Measurements from ENCODE around the gene GLT8D1. TPM values are rescaled to one million over a fixed set of nuclear protein-coding genes. Genes with fewer than 3 reads are reported as not detected.

The GLT8D1 gene
- total RNA-seq, 4 donors from 2014 or later = 27.4 to 41.9 (median 35.9) TPM

DNA sequence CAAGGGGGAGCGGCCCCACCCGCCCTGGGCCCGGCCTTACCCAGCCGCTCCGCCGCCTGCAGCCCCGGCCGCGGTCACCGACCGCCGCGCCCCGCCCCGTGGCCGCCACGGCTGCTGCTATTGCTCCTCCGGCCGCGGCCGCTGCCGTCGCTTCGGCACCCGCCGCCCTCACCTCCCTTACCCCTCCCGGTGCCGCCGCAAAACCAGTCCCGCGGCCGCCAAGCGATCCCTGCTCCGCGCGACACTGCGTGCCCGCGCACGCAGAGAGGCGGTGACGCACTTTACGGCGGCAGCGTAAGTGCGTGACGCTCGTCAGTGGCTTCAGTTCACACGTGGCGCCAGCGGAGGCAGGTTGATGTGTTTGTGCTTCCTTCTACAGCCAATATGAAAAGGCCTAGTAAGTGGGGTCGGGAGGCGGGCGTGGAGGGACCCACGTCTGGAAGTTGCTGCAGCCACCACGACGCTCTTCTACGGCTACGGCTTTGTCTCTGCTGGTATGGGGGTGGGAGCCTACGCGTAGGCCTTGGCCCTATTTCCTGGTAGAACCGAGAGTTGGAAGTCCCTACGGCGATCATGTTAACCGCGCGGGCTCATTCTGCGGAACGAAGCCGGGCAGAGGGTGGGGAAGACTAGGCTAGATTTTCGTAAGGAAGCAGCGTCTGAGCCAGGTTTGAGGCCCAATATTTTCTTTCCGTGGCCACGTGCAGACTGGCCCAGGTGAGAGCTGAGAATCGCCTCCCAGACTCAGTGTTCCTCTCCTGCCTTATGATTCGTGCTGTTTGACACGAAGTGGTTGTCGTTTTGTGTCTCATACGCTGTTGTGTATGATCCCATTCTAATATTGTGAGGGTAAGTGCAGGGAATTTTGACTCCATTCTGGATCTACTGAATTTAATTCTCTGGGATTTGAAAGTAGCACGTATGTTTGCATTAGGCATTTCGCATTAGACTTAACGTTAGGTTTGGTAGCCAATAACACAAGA, 19.6 kb downstream of the GLT8D1 start, which contains the start of the genes GNL3 and PBRM1:
Gene GNL3 (plus strand): TSS at position 324 of the 983 bp plus-strand sequence. CDS start 61 bp downstream, at position 385.
Gene PBRM1 (minus strand): TSS at position 205 of the 983 bp plus-strand sequence.
- intact Hi-C loops (cut with DNase I; ENCODE audit: low total_unique reads) = loop anchor here (2.0 to 10.0 kb wide), 2 partner anchors 51 to 231 kb away; partner anchors contain the start of genes NISCH and TNNC1
- peak; percentile 91 to 98 for DNase-seq (ENCODE audit: low spot score in 2 of 2)
- WGBS, 2 donors = 0 to 1% methylated on average over 48 to 76 of the region's 82 CpGs
- TF ChIP-seq, protein P1, sequence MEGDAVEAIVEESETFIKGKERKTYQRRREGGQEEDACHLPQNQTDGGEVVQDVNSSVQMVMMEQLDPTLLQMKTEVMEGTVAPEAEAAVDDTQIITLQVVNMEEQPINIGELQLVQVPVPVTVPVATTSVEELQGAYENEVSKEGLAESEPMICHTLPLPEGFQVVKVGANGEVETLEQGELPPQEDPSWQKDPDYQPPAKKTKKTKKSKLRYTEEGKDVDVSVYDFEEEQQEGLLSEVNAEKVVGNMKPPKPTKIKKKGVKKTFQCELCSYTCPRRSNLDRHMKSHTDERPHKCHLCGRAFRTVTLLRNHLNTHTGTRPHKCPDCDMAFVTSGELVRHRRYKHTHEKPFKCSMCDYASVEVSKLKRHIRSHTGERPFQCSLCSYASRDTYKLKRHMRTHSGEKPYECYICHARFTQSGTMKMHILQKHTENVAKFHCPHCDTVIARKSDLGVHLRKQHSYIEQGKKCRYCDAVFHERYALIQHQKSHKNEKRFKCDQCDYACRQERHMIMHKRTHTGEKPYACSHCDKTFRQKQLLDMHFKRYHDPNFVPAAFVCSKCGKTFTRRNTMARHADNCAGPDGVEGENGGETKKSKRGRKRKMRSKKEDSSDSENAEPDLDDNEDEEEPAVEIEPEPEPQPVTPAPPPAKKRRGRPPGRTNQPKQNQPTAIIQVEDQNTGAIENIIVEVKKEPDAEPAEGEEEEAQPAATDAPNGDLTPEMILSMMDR (IDR thresholded peaks at IDR 0.05) = no peak
- no peak for TF ChIP-seq POLR2A (IDR thresholded peaks at IDR 0.05)
- H3K4me3 ChIP-seq (ENCODE audit: low read depth, poor library complexity, severe bottlenecking) = peak within 1 kb of the TSS; percentile 67

DNA sequence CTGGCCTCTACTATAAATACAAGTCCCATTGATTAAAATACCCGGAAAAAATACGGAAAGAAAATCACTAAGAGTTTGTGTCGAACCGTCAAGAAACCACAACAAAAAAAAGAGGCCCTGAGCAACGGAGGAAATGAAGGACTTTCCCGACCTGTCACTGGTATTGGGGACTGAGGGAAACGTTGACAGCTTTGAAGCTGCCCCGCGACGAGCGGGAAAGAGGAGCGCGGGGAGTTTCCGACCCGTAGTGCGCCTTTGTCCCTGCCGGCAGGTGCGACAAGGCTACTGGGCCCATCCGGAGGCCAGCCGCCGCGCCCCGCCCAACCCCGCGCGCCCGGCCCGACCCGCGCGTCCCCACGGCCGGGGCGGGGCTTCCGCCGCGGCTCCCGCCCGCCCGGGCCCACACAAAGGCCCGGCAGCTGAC, 20.3 kb downstream of the GLT8D1 start:
- TF ChIP-seq, protein P1 (IDR thresholded peaks at IDR 0.05) = no peak
- no peak for TF ChIP-seq POLR2A (IDR thresholded peaks at IDR 0.05)
- H3K4me3 ChIP-seq (ENCODE audit: low read depth, poor library complexity, severe bottlenecking) = peak overlapping the region; percentile 67
- DNase-seq (ENCODE audit: low spot score in 2 of 2) = peak; percentile 53 to 93
- 0 to 1% methylated on average over 18 to 23 of the region's 41 CpGs for WGBS, 2 donors
- intact Hi-C loops (cut with DNase I; ENCODE audit: low total_unique reads) = loop anchor here (2.0 to 10.0 kb wide), 2 partner anchors 50 to 230 kb away; partner anchors contain the start of genes NISCH and TNNC1

DNA sequence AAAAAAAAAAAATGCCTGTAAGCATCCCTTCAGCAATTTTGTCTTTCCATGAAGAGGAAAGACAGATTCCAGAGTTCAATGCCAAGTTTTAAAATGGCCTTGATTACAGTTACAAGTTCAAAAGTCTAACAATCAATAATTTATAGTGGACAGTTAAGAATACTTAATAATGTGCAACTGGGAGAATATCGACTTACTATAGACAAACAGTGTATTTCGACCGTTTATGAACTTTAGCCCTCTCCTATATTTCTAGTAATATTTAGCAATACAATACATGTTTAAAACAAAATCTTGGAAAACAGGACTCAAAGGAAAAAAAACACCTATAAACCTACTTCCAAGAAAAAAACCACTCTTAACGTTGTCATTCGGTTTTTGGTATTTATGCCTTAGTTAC, 21.4 kb downstream of the GLT8D1 start:
- 52 to 56% methylated on average over 5 of the region's 5 CpGs for WGBS, 2 donors
- intact Hi-C loops (cut with DNase I; ENCODE audit: low total_unique reads) = loop anchor here (2.0 to 10.0 kb wide), 2 partner anchors 49 to 229 kb away; partner anchors contain the start of genes NISCH and TNNC1
- no peak overlapping the region for H3K4me3 ChIP-seq (ENCODE audit: low read depth, poor library complexity, severe bottlenecking)
- DNase-seq (ENCODE audit: low spot score in 2 of 2) = no peak
- TF ChIP-seq, protein P1 (IDR thresholded peaks at IDR 0.05) = no peak
- no peak for TF ChIP-seq POLR2A (IDR thresholded peaks at IDR 0.05)

DNA sequence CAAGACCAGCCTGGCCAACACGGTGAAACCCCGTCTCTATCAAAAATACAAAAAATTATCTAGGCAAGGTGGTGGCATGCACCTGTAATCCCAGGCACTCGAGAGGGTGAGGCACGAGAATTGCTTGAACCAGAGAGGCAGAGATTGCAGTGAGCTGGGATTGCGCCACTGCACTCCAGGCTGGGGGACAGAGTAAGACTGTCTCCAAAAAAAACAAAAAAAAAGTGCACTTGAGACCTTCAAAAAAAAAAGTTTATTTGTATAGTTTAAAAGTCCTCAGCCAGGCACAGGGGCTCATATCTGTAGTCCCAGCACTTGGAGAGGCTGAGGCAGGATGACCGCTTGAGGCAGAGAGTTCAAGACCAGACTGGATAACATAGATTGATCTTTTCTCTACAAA, 22.0 kb downstream of the GLT8D1 start:
- intact Hi-C loops (cut with DNase I; ENCODE audit: low total_unique reads) = loop anchor here (2.0 to 10.0 kb wide), 2 partner anchors 49 to 229 kb away; partner anchors contain the start of genes NISCH and TNNC1
- DNase-seq (ENCODE audit: low spot score in 2 of 2) = no peak
- 75 to 80% methylated on average over 6 of the region's 6 CpGs for WGBS, 2 donors
- TF ChIP-seq POLR2A (IDR thresholded peaks at IDR 0.05) = no peak
- TF ChIP-seq, protein P1 (IDR thresholded peaks at IDR 0.05) = no peak
- no peak overlapping the region for H3K4me3 ChIP-seq (ENCODE audit: low read depth, poor library complexity, severe bottlenecking)

DNA sequence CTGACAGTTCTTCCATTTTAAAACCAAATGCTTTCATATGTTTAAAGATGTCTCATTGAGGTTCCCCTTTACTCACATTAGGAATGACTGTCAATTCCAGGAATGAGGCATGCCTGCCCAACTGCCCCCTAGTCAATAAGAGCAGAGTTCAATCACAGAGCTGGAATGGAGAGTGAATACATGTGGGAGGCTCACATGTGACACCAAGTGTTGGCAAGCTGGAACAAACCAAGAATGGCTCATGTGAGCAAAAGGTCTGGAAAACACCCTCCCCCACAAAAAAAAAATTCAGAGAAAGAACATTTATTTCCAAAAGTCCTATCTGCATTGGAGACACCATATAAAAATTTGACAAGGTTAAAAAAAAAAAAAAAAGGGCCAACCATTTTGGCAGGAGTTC, 23.6 kb downstream of the GLT8D1 start:
- TF ChIP-seq, protein P1 (IDR thresholded peaks at IDR 0.05) = no peak
- no peak for DNase-seq (ENCODE audit: low spot score in 2 of 2)
- intact Hi-C loops (cut with DNase I; ENCODE audit: low total_unique reads) = loop anchor here (10.0 kb wide), 1 partner anchor 227 kb away; the partner anchor contains the start of genes NISCH and TNNC1
- no peak overlapping the region for H3K4me3 ChIP-seq (ENCODE audit: low read depth, poor library complexity, severe bottlenecking)
